HUDEP-2 (cell line): ENCODE data around the gene MB.

Experiments
- DNase-seq, 76 experiments: peaks; one replicate each; lab custom pipeline; 2025; ENCODE audit not compliant: unreplicated experiment in 76 of 76; lab: John Stamatoyannopoulos, UW

Gene MB

GRCh38 chr22:35558031-35558430, 59.1 kb downstream of the MB start:
- DNase-seq: no peak
